GM21528 (cell line): ENCODE data around the gene TIGD2.

Source experiments
- ATAC-seq: cut with Tn5 transposase; IDR thresholded peaks from one replicate; pipeline ENCODE4 v1.9.1; 2021; ENCODE audit warnings: mild to moderate bottlenecking, moderate library complexity; ENCODE audit not compliant: unreplicated experiment, low FRiP score

Gene TIGD2

GRCh38 chr4:89110986-89111832, at the start of gene TIGD2:
TSS of gene TIGD2 (plus strand) at chr4:89111533. CDS start at chr4:89112975, 1,442 bp downstream.
- peak; percentile 94 for ATAC-seq

- ATAC-seq = no peak
Observed at GRCh38 chr4:89064848-89065247, 46.5 kb upstream of the TIGD2 start.

GRCh38 chr4:89067417-89067816, 43.9 kb upstream of the TIGD2 start:
- ATAC-seq = no peak

GRCh38 chr4:89069481-89069880, 41.9 kb upstream of the TIGD2 start:
- peak; percentile 86 for ATAC-seq

GRCh38 chr4:89070041-89070440, 41.3 kb upstream of the TIGD2 start:
- ATAC-seq = no peak

- ATAC-seq = no peak
Observed at GRCh38 chr4:89071311-89071710, 40.0 kb upstream of the TIGD2 start.

GRCh38 chr4:89072921-89073320, 38.4 kb upstream of the TIGD2 start:
- ATAC-seq = no peak

GRCh38 chr4:89077761-89078160, 33.6 kb upstream of the TIGD2 start:
- ATAC-seq = no peak

GRCh38 chr4:89078300-89078699, 33.0 kb upstream of the TIGD2 start:
- no peak for ATAC-seq

GRCh38 chr4:89099034-89099433, 12.3 kb upstream of the TIGD2 start:
- no peak for ATAC-seq

- ATAC-seq = no peak
Observed at GRCh38 chr4:89099471-89099870, 11.9 kb upstream of the TIGD2 start.

GRCh38 chr4:89100853-89101252, 10.5 kb upstream of the TIGD2 start:
- peak; percentile 9 for ATAC-seq

- peak; percentile 92 for ATAC-seq
Observed at GRCh38 chr4:89101256-89102161, 9.8 kb upstream of the TIGD2 start.

GRCh38 chr4:89105726-89106125, 5.6 kb upstream of the TIGD2 start:
- no peak for ATAC-seq

- ATAC-seq = no peak
Observed at GRCh38 chr4:89108091-89108490, 3.2 kb upstream of the TIGD2 start.

GRCh38 chr4:89109841-89110540, 1.3 kb upstream of the TIGD2 start:
- ATAC-seq = no peak

GRCh38 chr4:89110541-89110985, 770 bp upstream of the TIGD2 start:
- no peak for ATAC-seq

GRCh38 chr4:89111833-89112563, 665 bp downstream of the TIGD2 start:
- no peak for ATAC-seq

GRCh38 chr4:89113415-89113814, 2.1 kb downstream of the TIGD2 start:
- ATAC-seq = no peak

- ATAC-seq = no peak
Observed at GRCh38 chr4:89114100-89114499, 2.8 kb downstream of the TIGD2 start.
